Esophagus squamous epithelium (tissue), 4 donors: Measurements from ENCODE around the gene PTCD3.
A peak's percentile ranks its signal among the peaks of the same experiment; 100 is the strongest.

ENCODE experiments used
- POLR2A ChIP-seq, 4 donors: fragments of 450-650 bp; IDR thresholded peaks; one replicate each; pipeline ENCODE4 v1.6.1; 2017; ENCODE audit warnings: antibody characterized with exemption in 4 of 4, mild to moderate bottlenecking in 4 of 4, moderate library complexity in 3 of 4
- TF ChIP-seq, protein P1 (sequence below), 6 experiments: fragments of 450-650 bp in 4 of 6; fragments of 200-600 bp in 2 of 6; sonication (generic) in 2 of 6; IDR thresholded peaks; one replicate each; pipeline ENCODE4 v1.5.1; 2016 to 2019; ENCODE audit warnings: antibody characterized with exemption in 6 of 6, mild to moderate bottlenecking in 4 of 6, moderate library complexity in 4 of 6

DNA sequence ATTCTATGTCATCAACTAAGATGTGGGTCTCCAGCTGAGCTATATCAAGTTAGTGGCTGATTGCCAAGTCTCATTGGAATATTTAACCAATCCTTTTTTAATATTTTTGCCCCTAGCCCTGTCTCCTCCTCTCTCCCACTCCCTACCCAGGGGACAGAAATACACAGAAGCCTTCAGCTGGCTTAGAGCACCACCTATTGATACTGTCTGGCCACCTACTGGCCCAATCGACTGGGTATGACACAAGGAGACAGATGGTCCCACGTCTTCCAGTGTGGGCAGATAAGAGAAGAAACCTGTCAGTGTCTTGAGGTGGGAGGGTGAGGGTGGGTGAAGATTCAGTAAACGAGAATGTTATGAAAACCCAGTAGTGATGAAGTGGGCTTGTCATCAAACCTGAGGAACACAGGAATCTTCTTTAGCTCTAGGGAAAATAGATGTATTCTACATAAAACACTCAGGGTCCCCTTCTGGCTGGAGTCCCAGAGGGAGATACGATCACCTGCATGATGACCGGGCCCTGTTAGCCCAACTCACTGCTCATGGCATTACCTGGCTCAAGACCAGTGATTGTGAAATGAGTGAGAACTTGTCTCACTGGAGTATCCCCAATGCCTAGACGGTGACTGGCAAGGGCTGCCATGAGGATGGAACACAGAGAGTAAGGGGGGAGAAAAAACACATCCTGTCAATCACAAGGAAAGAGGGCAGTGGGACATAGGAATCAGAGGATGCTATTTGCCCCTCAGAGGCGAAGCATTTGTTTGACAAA, 27.1 kb upstream of the PTCD3 start:
- TF ChIP-seq POLR2A (IDR thresholded peaks at IDR 0.05) = no peak
- TF ChIP-seq, protein P1, sequence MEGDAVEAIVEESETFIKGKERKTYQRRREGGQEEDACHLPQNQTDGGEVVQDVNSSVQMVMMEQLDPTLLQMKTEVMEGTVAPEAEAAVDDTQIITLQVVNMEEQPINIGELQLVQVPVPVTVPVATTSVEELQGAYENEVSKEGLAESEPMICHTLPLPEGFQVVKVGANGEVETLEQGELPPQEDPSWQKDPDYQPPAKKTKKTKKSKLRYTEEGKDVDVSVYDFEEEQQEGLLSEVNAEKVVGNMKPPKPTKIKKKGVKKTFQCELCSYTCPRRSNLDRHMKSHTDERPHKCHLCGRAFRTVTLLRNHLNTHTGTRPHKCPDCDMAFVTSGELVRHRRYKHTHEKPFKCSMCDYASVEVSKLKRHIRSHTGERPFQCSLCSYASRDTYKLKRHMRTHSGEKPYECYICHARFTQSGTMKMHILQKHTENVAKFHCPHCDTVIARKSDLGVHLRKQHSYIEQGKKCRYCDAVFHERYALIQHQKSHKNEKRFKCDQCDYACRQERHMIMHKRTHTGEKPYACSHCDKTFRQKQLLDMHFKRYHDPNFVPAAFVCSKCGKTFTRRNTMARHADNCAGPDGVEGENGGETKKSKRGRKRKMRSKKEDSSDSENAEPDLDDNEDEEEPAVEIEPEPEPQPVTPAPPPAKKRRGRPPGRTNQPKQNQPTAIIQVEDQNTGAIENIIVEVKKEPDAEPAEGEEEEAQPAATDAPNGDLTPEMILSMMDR (IDR thresholded peaks at IDR 0.05) = peak in 5 of 6 experiments; percentile 25 to 49 (median 45)
